Activated CD4-positive, alpha-beta T cell treated with anti-CD3 and anti-CD28 coated beads, Interleukin-2, amount 50 U/mL, for 16 hours (primary cell): ENCODE results near the gene FUT3.
"Not testable (repeated sequence)": the region's sequence is repeated elsewhere in the genome, so short reads cannot be mapped to it uniquely, and the experiment has no call there.

ENCODE experiments used
- DNase-seq: peaks from one replicate; pipeline ENCODE4 v3.0.0-alpha.2; 2020

The FUT3 gene

DNA sequence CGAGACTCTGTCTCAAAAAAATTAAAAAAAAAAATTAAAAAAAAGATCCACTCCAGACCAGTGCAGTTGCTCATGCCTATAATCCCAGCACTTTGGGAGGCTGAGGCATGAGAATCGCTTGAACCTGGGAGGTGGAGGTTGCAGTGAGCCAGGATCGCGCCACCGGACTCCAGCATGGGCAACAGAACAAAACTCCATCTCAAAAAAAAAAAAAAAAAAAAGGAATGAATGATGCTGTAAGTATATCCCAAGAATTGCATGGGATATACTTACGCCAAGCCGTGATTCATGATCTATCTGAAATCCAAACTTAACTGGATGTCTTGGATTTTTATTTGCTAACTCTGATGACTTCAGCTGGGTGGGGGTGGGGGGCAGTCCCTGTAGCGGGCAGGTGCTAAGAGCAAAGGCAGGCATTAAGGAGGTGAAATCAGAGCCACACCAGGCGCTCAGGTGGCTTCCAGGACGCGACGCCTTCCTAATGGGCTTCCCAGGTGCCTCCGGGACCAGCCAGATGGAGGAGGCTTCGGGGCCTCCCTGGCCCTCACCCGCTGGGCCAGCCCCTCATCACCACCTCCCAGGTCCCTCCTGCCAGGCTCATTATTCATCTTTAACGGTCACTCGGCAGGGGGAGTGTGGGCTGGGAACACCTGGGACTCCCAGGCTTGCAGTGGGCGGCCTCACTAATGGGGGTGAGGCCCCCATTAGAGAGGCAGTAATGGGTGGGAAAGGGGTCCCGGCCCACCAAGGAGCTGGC is 30.5 kb upstream of the FUT3 start:
- DNase-seq = no peak

DNA sequence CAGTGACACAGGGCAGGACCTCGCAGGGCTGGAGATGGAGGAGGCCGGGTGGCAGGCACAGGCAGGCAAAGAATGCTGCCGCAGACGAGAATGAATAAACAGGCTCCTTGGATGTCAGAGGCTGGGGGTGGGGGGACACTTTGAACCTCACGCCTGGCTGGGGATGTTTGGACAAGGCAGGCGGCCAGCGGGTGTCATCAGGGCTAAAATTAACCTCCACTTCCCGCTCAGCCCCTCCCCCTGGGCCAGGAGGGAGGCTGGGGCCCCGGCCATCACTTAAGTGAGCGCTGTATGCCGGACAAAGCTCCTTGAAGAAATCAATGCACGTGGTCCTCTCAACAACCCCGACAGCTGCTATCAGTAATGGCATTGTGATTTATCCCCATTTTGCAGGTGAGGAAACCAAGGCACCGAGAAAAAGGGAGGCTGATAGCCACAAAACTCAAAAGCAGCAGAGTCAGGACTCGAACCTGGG is 29.4 kb upstream of the FUT3 start:
- DNase-seq = no peak

DNA sequence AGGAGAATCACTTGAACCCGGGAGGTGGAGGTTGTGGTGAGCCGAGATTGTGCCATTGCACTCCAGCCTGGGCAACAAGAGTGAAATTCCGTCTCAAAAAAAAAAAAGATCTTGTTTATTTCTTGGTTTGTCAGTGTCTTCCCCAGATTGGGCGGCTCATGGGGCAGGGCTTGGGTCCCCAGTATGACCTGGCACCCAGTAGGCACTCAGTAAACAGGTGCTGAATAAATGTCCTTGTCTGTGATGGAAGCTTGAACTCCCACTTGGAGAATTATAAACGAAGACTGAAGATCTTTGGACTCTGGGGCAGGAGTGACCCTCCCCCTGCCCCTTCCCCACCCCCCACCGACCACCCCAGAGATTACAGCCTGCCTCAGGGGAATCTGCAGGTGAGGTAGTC is 28.9 kb upstream of the FUT3 start:
- no peak for DNase-seq

DNA sequence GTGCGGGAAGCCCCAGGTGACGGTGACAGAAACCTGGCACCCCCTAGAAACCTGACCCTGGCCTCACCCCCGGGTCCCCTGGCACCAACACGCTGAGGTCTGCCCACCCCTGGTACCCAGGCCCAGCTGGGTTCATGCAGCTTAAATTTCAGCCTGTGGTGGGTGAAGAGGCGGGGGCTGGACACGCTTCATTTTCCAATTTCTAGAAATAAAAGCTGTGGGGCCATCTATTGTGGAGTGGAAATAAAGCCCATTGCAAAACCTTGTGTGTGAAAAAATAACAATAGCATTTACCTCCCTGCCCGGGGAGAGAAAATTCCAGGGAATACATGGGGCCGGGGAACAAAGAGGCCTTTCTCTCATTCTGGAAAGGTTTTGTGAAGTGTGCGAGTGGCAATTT is 26.6 kb upstream of the FUT3 start:
- DNase-seq = no peak

DNA sequence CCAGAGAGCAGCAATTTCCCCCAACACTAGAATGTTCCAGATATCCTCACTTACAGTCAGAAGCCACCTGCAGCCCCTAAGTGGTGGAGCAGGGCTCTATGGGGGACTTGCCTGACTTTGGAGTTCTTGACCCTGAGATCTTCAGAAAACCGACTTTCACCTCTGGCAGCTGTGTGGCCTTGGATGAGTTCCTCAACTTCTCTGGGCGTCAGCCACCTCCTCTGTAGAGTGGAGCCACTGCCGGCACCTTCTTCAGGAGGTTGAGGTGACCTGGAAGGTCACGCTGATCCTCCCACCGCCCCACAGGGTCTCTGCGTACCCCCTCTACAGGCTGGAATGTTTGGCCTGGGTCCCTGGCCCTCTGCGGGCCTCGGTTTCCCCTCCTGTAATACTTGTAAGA is 26.2 kb upstream of the FUT3 start:
- DNase-seq = no peak

DNA sequence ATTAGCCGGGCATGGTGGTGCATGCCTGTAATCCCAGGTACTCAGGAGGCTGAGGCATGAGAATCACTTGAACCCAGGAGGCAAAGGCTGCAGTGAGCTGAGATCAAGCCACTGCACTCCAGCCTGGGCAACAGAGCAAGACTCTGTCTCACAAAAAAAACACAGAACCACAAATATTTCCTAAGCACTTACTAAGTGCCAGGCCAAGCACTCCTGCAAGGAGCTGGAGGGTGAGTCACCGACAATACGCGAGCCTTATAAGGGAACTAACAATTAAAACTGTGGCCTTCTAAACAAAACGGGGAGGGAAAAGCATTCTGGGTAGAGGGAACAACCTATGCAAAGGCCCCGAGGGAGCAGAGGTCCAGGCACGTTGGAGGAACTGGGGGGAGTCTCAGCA is 23.2 kb upstream of the FUT3 start:
- DNase-seq = not testable (repeated sequence)

DNA sequence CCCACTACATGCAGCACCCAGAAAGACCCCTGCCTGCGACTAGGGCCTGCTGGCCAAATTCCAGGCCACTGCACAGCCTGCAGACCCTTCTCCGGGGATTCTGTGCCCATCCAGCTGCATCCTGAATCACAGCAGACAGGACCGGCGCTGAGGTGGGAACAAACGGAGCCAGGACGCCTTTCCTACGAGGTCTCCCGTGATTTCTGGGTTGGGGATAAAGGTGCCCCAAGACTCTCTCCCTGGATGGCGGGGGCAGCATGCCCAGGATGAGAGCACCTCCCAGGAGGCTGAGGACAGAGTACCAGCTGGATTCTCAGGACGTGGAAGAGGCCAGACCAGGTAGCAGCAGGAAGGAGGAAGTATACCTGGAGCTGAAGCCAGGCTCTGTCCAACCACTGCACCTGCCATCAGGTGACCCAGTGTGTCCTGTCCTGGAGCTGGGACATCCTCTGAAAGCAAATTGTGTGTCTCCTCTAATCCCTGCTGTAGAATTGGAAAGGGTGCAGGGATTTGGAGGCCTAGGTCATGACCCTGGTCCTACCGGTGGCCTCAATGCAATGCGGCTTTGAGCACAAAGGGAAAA is 22.5 kb upstream of the FUT3 start:
- DNase-seq = no peak

DNA sequence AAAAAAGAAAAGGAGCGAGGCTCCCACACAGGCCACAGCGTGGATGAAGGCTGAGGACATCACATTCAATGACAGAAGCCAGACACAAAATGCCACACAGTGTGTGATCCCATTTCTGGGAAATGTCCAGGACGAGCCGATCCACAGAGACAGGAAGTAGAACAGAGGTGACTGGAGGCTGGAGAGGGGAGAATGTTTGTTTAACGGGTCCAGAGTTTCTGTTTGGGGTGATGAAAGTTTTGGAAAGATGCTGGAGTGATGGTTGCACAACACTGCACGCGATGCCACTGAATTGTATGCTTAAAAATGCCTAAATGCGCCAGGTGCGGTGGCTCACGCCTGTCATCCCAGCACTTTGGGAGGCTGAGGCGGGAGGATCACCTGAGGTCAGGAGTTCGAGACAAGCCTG is 19.7 kb upstream of the FUT3 start:
- DNase-seq = no peak

DNA sequence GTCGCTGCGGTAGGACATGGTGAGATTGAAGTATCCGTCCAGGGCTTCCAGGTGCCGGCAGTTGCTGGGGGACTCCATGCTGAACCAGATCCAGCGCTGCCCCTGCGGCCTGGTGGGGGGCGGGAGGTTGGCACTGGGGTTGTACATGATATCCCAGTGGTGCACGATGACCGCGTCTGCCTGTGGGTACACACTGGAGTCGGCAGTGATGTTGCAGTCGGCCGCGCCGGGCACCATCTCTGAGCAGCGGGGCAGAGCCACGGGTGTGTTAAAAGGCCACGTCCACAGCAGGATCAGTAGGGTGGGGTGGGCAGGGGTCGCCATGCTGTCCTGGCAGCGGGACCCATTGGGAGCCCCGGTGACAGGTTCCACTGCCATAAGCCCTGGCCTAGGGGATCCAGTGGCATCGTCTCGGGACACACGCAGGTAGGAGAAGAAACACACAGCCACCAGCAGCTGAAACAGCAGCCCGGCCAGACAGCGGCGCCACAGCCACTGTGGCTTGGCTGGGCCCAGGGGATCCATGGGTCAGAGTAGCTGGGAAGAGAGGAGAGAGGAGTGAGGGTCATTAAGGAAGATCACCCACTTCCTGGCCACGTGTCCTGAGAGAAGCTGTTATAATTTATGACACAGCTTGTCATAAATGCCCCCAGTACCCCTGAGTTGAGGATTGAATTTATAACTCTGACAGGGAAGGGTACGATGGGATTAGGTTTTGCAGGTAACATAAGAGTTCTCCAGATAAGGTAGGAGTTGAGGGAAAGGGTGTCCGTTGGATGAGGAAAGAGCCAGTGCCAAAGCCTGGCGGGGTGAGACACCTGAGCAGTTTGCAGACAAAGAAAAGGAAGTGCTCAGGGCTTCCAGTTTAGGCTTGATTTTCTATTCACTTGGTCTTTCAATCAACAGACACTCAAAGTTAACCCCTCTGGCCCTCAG is 16.2 kb upstream of the FUT3 start:
- DNase-seq = no peak

DNA sequence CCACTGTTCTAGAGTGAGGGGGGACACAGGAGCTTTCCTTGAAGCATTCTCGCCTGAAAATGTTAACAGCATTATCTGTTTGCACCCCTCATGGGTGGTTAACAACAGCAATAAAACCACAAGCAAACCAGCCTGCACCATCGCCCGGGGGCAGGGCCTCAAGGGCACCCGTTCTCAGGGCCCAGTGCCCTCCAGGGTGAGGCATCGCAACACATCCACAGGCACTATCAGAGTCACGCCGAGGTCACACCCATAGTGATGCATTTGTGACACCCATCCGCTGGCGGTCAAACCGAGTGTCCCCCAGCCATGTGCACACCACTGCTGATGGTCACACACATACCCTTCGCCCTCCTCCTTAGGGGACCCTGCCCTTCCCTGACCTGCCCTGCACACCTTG is 14.5 kb upstream of the FUT3 start:
- DNase-seq = no peak

DNA sequence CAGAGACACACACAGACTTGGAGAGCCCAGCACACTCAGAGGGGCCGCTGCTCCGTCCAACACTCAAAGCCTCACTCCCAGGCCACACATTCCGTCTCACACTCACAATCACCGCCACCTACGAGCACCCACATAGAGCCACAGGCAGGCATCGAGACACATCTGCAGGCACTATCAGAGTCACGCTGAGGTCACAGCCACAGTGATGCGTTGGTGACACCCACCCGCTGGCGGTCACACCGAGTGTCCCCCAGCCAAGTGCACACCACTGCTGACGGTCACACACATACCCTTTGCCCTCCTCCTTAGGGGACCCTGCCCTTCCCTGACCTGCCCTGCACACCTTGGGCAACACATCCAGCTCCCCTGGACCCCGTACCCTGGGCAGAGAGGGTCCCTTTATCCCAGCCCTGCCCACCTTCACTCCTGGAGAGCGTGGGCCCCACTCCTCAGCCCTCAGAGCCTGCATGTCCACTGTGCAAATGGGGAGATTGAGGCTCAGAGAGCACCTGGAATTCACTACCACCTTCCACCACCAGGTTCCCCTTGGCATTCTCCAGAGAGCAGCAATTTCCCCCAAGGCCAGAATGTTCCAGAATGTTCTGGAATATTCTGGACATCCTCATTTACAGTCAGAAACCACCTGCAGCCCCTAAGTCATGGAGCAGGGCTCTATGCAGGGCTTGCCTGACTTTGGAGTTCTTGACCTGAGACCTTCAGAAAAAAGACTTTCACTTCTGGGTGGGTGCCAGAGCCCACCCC is 13.7 kb upstream of the FUT3 start:
- no peak for DNase-seq

DNA sequence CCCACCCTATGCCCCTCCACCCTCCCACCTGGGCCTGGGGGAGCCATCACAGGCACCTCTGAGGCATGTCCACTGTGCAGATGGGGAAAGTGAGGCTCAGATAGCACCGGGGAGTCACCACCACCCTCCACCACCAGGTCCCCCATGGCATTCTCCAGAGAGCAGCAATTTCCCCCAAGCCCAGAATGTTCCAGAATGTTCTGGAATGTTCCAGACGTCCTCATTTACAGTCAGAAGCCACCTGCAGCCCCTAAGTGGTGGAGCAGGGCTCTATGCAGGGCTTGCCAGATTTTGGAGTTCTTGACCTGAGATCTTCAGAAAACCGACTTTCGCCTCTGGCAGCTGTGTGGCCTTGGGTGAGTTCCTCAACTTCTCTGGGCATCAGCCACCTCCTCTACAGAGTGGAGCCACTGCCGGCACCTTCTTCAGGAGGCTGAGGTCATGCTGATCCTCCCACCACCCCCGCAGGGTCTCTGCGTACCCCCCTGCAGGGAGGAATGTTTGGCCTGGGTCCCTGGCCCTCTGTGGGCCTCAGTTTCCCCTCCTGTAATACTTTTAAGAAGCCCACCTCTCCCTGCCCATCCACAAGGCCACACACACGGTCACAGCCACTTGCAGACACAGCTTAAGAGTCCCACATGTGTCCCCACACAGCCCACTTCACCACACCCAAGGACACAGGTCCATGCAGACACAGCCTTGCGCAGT is 12.9 kb upstream of the FUT3 start:
- DNase-seq = no peak

DNA sequence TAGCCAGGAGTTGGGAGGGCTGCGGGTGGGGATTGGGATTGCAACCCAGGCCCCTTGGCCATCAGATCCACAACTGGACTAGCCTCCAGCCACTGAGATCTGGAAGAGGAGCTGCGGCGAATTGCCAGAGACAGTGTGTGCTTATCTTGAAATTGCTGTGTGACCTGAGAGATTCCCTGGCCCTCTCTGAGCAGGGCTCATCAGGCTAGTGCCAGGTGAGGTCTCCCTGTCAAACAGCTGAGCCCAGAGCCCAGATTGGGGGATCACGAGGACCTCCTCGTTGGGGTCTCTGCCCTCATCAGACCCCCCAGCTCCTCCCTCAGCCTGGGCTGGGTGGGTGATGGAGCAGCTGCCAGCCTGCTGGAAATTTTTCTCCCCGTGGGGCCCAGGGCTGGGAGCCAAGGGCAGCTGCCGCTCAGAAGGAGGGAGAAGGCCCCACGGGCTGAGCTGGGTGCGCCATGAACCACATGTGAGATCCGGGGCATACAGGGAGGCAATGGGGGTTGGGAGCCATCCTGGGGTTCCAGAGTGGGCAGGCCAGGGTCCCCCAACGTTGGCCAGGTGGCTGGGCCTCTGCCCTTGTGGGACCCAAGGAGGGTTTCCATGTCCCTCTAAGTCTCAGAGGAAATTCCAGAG is 11.9 kb upstream of the FUT3 start:
- DNase-seq = no peak

DNA sequence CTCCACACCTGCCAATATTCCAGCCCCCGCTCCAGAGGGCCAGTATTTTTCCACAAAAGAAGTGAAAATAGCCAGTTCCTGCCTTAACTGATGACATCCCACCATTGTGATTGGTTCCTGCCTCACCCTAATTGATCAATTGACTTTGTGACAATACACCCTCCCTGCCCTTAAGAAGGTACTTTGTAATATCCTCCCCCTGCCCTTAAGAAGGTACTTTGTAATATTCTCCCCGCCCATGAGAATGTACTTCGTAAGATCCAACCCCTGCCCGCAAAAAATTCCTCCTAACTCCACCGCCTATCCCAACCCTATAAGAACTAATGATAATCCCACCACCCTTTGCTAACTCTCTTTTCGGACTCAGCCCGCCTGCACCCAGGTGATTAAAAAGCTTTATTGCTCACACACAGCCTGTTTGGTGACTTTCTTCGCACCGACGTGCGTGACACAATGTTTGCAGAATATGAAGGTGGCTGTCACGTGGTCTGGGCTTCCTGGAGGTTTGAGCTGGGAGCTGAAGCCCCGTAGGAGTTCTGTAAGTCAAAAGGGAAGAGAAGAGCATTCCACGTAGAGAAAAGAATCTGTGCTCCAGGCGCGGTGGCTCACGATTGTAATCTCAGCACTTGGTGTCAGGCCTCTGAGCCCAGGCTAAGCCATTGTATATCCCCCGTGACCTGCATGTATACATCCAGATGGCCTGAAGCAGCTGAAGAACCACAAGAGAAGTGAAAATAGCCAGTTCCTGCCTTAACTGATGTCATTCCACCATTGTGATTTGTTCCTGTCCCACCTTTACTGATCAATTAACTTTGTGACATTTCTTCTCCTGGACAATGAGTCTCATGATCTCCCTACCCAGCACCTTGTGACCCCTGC is 6.2 kb upstream of the FUT3 start:
- DNase-seq = no peak

DNA sequence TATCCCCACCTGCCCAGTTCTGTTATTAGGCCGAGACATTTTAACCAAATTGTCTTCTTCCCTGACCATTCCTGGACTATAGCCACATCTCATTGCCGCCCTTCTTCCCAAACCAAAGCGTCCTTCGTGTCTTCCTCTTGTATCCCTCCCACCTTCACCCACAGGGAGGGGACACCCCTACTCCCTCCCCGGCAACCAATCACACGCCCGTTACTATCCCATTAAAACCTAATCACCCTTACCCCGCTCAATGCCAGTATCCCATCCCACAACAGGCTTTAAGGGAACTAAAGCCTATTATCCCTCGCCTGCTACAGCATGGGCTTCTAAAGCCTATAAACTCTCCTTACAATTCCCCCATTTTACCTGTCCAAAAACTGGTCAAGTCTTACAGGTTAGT is 3.9 kb upstream of the FUT3 start:
- DNase-seq = not testable (repeated sequence)

DNA sequence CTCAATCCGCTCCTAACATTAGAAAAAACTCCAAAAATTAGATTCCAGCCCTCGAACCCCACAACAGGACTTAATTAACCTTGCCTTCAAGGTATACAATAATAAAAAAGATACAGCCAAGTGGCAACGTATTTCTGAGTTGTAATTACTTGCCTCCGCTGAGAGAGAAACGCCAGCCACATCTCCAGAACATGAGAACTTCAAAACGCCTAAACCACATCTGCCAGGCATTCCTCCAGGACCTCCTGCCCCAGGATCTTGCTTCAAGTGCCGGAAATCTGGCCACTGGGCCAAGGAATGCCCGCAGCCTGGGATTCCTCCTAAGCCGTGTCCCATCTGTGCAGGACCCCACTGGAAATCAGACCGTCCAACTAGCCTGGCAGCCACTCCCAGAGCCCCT is 2.9 kb upstream of the FUT3 start:
- DNase-seq = not testable (repeated sequence)

DNA sequence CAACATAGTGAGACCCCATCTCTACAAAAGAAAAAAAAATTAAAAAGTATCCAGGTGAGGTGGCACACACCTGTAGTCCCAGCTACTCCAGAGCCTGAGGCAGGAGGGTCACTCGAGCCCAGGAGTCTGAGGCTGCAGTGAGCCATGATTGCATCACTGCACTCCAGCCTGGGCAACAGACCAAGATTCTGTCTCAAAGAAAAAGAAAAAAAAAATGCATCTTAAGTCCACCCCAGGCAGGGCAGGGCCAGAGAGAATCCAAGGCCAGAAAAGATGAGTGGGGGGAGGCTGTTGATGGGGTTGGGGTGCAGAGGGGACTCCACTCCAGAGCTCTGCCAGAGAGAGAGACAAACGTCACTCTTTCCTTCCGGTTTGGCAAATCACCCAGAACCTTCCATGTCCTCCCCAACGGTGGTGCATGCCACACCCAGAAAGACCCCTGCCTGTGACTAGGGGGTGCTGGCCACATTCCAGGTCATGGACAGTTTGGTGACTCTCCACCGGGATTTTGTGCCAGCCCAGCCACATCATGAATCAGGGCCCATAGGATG is 431 bp downstream of the FUT3 start:
- no peak for DNase-seq

DNA sequence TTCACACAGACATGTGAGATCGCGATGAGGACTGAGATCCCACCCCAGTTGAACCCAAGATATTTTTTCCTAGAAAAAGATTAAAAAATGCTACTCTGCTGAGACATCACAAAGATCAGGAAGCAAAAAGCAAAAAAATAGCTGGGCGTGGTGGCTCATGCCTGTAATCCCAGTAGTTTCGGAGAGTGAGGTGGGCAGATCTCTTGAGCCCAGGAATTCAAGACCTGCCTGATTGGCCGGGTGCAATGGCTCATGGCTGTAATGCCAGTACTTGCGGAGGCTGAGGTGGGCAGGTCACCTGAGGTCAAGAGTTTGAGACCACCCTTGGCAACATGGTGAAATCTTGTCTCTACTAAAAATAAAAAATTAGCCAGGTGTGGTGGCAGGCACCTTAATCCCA is 1.1 kb downstream of the FUT3 start:
- DNase-seq = no peak

DNA sequence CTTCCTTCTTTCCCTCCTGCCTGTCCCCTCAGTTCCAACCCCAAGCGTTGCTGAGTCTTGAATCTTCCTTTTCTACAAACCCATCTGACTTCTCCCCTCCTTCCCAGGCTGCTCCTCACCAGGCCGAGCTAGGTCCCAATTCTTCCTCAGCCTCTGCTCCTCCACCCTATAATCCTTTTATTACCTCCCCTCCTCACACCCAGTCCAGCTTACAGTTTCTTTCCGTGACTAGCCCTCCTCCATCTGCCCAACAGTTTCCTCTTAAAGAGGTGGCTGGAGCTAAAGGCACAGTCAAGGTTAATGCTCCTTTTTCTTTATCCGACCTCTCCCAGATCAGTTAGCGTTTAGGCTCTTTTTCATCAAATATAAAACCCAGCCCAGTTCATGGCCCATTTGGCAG is 2.6 kb downstream of the FUT3 start:
- not testable (repeated sequence) for DNase-seq

DNA sequence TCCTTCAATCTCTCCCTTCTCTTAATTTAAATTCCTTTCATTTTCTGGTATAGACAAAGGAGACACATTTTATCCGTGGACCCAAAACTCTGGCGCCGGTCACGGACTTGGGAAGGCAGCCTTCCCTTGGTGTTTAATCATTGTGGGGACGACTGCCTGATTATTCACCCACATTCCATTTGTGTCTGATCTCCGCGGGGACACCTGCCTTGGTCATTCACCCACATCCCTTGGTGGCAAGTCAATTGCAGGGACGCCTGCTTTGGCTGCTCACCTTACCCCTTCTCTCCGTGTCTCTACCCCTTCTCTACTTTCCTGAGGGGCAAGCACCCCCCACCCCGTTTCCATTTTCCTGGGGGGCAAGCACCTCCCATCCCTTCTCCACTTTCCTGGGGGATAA is 3.4 kb downstream of the FUT3 start:
- DNase-seq = not testable (repeated sequence)
